ELF-1 (cell line): ENCODE results near the gene MALRD1.
"Not testable (repeated sequence)": the region's sequence is repeated elsewhere in the genome, so short reads cannot be mapped to it uniquely, and the experiment has no call there.

Experiments used
- DNase-seq: peaks from one replicate; pipeline ENCODE4 v3.0.0-alpha.2; 2016; ENCODE audit warnings: low read depth, low spot score

Gene MALRD1

DNA sequence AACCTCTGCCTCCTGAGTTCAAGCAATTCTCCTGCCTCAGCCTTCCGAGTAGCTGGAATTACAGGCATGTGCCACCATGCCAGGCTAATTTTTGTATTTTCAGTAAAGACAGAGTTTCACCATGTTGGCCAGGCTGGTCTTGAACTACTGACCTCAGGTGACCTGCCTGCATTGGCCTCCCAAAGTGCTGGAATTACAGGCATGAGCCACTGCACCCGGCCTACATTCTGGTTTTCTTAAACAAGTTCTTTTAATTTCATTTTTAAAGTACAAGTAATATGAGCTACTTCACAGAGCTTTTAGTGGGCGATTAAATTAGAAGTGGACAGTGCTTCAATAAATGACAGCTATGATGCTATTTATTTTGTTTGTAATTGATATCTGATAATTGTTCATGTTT lies 721.2 kb downstream of the MALRD1 start:
- not testable (repeated sequence) for DNase-seq

DNA sequence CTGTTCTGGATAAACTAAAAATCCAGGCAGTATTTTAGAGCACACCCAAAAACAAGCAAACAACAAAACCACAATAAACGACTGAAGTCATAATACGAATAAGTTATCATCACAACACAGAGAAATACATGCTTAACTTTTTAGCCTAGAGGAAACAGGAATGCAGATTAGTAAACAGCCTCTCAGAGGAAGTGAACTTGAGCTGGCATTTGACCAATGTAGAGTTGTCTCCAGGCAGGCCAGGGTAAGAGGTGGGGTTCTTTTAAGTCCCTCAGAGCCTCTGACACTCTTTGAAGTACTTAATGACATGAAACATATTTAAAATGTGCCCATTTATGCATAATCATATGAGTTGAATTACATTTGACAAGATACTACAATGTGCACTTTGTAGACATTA lies 724.4 kb downstream of the MALRD1 start:
- no peak for DNase-seq

- no peak for DNase-seq
These were observed 726.7 kb downstream of the MALRD1 start for GRCh38 chr10:19775296-19775695.

DNA sequence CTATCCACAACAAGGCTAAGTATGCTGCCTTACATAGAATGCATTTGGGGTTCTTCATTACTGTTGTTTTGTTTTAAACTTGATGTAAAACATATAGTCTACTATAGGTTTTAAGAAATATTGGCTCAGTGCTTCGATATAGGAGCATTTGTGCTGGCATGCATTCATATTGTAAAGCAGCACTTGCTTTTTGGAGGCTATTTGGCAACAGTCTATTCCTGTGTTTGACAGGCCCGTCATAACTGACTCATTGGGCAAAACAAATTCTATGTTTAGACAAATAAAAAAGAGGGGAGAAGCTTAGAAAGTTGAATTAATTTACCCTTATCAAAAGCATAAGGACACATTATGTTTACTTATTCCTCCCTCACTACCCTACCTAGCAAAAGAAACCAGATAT lies 729.2 kb downstream of the MALRD1 start:
- no peak for DNase-seq

GRCh38 chr10:19778996-19779395 lies 730.4 kb downstream of the MALRD1 start:
- no peak for DNase-seq

DNA sequence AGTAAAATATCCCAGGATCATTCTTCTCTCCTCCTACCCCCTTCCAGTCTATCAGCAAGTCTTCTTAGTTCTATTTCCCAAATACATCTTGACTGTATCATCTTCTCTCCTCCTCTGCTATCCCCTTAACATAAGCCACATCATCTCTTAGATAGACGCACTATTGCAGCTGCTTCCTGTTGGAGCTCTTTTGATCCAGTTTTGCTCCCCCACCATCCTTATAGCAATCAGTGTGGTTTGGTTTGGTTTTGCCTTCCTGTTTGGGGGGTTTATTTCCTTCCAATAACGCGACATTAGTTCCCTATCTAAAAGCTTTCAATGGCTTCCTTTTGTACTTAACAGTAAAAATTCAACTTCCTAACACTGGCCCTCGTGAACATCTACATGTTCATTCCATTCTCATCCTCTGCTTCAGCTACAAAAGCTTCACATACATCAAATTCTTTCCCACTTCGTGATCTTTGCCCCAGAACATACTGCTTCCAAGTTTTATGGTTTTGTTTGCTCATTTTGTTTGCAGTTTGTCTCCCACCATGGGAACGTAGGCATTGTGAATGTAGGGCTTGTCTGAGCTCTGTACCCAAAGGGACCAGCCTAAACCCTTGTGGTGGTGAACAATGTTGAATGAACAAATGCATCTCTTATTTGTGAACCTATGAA lies 734.0 kb downstream of the MALRD1 start:
- no peak for DNase-seq

- DNase-seq: no peak
These were observed 735.1 kb downstream of the MALRD1 start for GRCh38 chr10:19783721-19784120.
